NOMO-1 treated with dmso at 0.1 percent for 144 hours (cell line): Measurements from ENCODE around the gene EYA3.

Source experiments
- DNase-seq: peaks from one replicate; lab custom pipeline; 2025; ENCODE audit not compliant: unreplicated experiment; lab: John Stamatoyannopoulos, UW

EYA3 gene

GRCh38 chr1:28088168-28088961 lies at the start of gene EYA3:
Gene EYA3 (minus strand): TSS chr1:28088610. CDS start chr1:28058026, 30,584 bp downstream.
- peak; percentile 98 for DNase-seq

GRCh38 chr1:28136922-28137613 lies 48.7 kb upstream of the EYA3 start:
- no peak for DNase-seq

GRCh38 chr1:28136169-28136921 lies 47.9 kb upstream of the EYA3 start:
- DNase-seq, result no peak

GRCh38 chr1:28135371-28136168 lies 47.2 kb upstream of the EYA3 start:
- peak; percentile 60 for DNase-seq

- DNase-seq, result no peak
These were observed 46.3 kb upstream of the EYA3 start for GRCh38 chr1:28134651-28135207.

- DNase-seq, result no peak
These were observed 44.1 kb upstream of the EYA3 start for GRCh38 chr1:28132171-28133167.

GRCh38 chr1:28130901-28131300 lies 42.5 kb upstream of the EYA3 start:
- no peak for DNase-seq

GRCh38 chr1:28129150-28129549 lies 40.7 kb upstream of the EYA3 start:
- no peak for DNase-seq

- DNase-seq, result no peak
These were observed 39.3 kb upstream of the EYA3 start for GRCh38 chr1:28127617-28128257.

- DNase-seq, result peak; percentile 39
These were observed 38.5 kb upstream of the EYA3 start for GRCh38 chr1:28126783-28127490.

- DNase-seq, result no peak
These were observed 37.8 kb upstream of the EYA3 start for GRCh38 chr1:28126212-28126611.

- DNase-seq, result peak; percentile 46
These were observed 35.1 kb upstream of the EYA3 start for GRCh38 chr1:28123461-28123961.

- no peak for DNase-seq
These were observed 33.8 kb upstream of the EYA3 start for GRCh38 chr1:28122183-28122582.

- no peak for DNase-seq
These were observed 31.1 kb upstream of the EYA3 start for GRCh38 chr1:28119556-28119955.

- no peak for DNase-seq
These were observed 30.4 kb upstream of the EYA3 start for GRCh38 chr1:28118640-28119307.

- DNase-seq, result peak; percentile 95
These were observed 26.9 kb upstream of the EYA3 start for GRCh38 chr1:28115267-28115666.

- no peak for DNase-seq
These were observed 26.4 kb upstream of the EYA3 start for GRCh38 chr1:28114844-28115243.

GRCh38 chr1:28113242-28113572 lies 24.8 kb upstream of the EYA3 start:
- DNase-seq, result no peak
